Measurements from ENCODE around the gene RNASEH2A. TPM values are rescaled to one million over a fixed set of nuclear protein-coding genes. Genes with fewer than 3 reads are reported as not detected.

Gene RNASEH2A
- total RNA-seq, result 7.2 TPM

- DNase-seq, result peak; percentile 88
These were observed at the start of gene RNASEH2A for GRCh38 chr19:12806242-12807081. Gene RNASEH2A (plus strand): TSS chr19:12806584. CDS start chr19:12806674, 90 bp downstream.

- DNase-seq, result peak; percentile 31
These were observed 48.7 kb upstream of the RNASEH2A start for GRCh38 chr19:12757544-12758274.

GRCh38 chr19:12759686-12760085, 46.7 kb upstream of the RNASEH2A start:
- no peak for DNase-seq

GRCh38 chr19:12763100-12763499, 43.3 kb upstream of the RNASEH2A start:
- no peak for DNase-seq

- DNase-seq, result no peak
These were observed 41.7 kb upstream of the RNASEH2A start for GRCh38 chr19:12764698-12765097.

GRCh38 chr19:12766051-12766521, 40.3 kb upstream of the RNASEH2A start:
- peak; percentile 70 for DNase-seq

- no peak for DNase-seq
These were observed 39.2 kb upstream of the RNASEH2A start for GRCh38 chr19:12767150-12767549.

GRCh38 chr19:12767666-12768065, 38.7 kb upstream of the RNASEH2A start:
- no peak for DNase-seq

- no peak for DNase-seq
These were observed 36.7 kb upstream of the RNASEH2A start for GRCh38 chr19:12769689-12770088.

- no peak for DNase-seq
These were observed 35.5 kb upstream of the RNASEH2A start for GRCh38 chr19:12770922-12771321.

- DNase-seq, result no peak
These were observed 34.1 kb upstream of the RNASEH2A start for GRCh38 chr19:12772323-12772722.

- DNase-seq, result no peak
These were observed 32.8 kb upstream of the RNASEH2A start for GRCh38 chr19:12773571-12773970.

GRCh38 chr19:12774588-12775555, 31.5 kb upstream of the RNASEH2A start, which contains the start of gene HOOK2:
Gene HOOK2 (minus strand): TSS chr19:12775552. CDS start chr19:12775449, 103 bp downstream.
- no peak for DNase-seq

GRCh38 chr19:12777217-12778016, 29.0 kb upstream of the RNASEH2A start:
- DNase-seq, result peak; percentile 68

GRCh38 chr19:12778017-12778904, 28.1 kb upstream of the RNASEH2A start:
- DNase-seq, result peak; percentile 77

GRCh38 chr19:12778905-12779161, 27.6 kb upstream of the RNASEH2A start:
- DNase-seq, result no peak

GRCh38 chr19:12779162-12779993, 27.0 kb upstream of the RNASEH2A start:
- DNase-seq, result peak; percentile 75

GRCh38 chr19:12782174-12782423, 24.3 kb upstream of the RNASEH2A start:
- DNase-seq, result no peak

GRCh38 chr19:12782424-12783290, 23.7 kb upstream of the RNASEH2A start:
- peak; percentile 93 for DNase-seq

Data from skin of body (tissue), 2 donors.